ENCODE results near the gene TSC22D4. TPM values are rescaled to one million over a fixed set of nuclear protein-coding genes. Genes with fewer than 3 reads are reported as not detected.
A peak's percentile ranks its signal among the peaks of the same experiment; 100 is the strongest.

Gene TSC22D4
- total and polyA plus RNA-seq, 9 of the 15 experiments (the other 6 are each of a cell fraction or from before 2014, with no cell fraction given): 0.37 to 107 (median 28.7) TPM

- no peak for TF ChIP-seq SNRNP70 (optimal IDR thresholded peaks at IDR 0.05; ENCODE audit: low read depth, low read length)
- no peak for TF ChIP-seq RNF219 (CRISPR knock-in tag; IDR thresholded peaks at IDR 0.05)
- no peak for TF ChIP-seq ZNF318 (IDR thresholded peaks at IDR 0.05; ENCODE audit: borderline replicate concordance in 1 of 2, low read depth in 1 of 2)
- TF ChIP-seq STAT6 (CRISPR knock-in tag; IDR thresholded peaks at IDR 0.05): no peak
- no peak for TF ChIP-seq EP400 (IDR thresholded peaks at IDR 0.05)
- 0 out of 4 replicates have a peak, but pooled peaks of 1 of the 2 experiments have one; percentile 15 for TF ChIP-seq SIN3A (IDR thresholded peaks at IDR 0.05; ENCODE audit: borderline replicate concordance in 2 of 2, control insufficient read depth in 1 of 2, low read depth in 2 of 2, low read length in 2 of 2)
- no peak for TF ChIP-seq RAD51 (IDR thresholded peaks at IDR 0.05; ENCODE audit: borderline replicate concordance, low read depth)
- no peak for TF ChIP-seq TCF7 (IDR thresholded peaks at IDR 0.05; ENCODE audit: borderline replicate concordance)
- no peak for TF ChIP-seq RBM17 (IDR thresholded peaks at IDR 0.05; ENCODE audit: borderline replicate concordance, low read depth, low read length)
- peak; percentile 76 for TF ChIP-seq SAP30 (IDR thresholded peaks at IDR 0.05; ENCODE audit: borderline replicate concordance, insufficient read depth, low read depth, low read length, poor library complexity, severe bottlenecking)
Observed at GRCh38 chr7:100476903-100477870, 1.8 kb downstream of the TSC22D4 start (continued).

Measured in K562 (cell line).